Myocyte (in vitro differentiated cells): ENCODE results near the gene ADGRG7. TPM values are rescaled to one million over a fixed set of nuclear protein-coding genes. Genes with fewer than 3 reads are reported as not detected.

Experiments used
- DNase-seq: peaks from one replicate; pipeline ENCODE4 v3.0.0-alpha.2; 2012; ENCODE audit warnings: low read depth
- total RNA-seq: library from RNA; depleted of rRNA; stranded (reverse); fragments of >200 nt; gene quantifications from 2 replicates; pipeline ENCODE4 v1.2.3, GENCODE V29; 2014

Gene ADGRG7
- total RNA-seq, 1 donor from 2014 or later, result not detected

GRCh38 chr3:100697723-100698285 lies 88.4 kb downstream of the ADGRG7 start:
- DNase-seq, result peak; percentile 92

- no peak for DNase-seq
Measured at GRCh38 chr3:100698736-100699135, 89.3 kb downstream of the ADGRG7 start.

- DNase-seq, result no peak
Measured at GRCh38 chr3:100700708-100701107, 91.3 kb downstream of the ADGRG7 start.

- no peak for DNase-seq
Measured at GRCh38 chr3:100702082-100702979, 92.9 kb downstream of the ADGRG7 start.

- DNase-seq, result no peak
Measured at GRCh38 chr3:100702980-100703345, 93.6 kb downstream of the ADGRG7 start.

GRCh38 chr3:100703865-100704264 lies 94.5 kb downstream of the ADGRG7 start:
- DNase-seq, result no peak

GRCh38 chr3:100706365-100706764 lies 97.0 kb downstream of the ADGRG7 start:
- DNase-seq, result peak; percentile 13

- DNase-seq, result no peak
Measured at GRCh38 chr3:100708644-100708988, 99.2 kb downstream of the ADGRG7 start.

- peak; percentile 99 for DNase-seq
Measured at GRCh38 chr3:100708989-100709841, 99.8 kb downstream of the ADGRG7 start, which contains the start of gene TFG. Gene TFG (plus strand): TSS chr3:100709494. CDS start chr3:100713686, 4,192 bp downstream.

GRCh38 chr3:100709842-100710260 lies 100.5 kb downstream of the ADGRG7 start:
- peak; percentile 37 for DNase-seq

- DNase-seq, result peak; percentile 72
Measured at GRCh38 chr3:100710261-100710968, 101.0 kb downstream of the ADGRG7 start.

- DNase-seq, result no peak
Measured at GRCh38 chr3:100715176-100715575, 105.8 kb downstream of the ADGRG7 start.

GRCh38 chr3:100717063-100717462 lies 107.7 kb downstream of the ADGRG7 start:
- DNase-seq, result no peak

- DNase-seq, result no peak
Measured at GRCh38 chr3:100717637-100718487, 108.5 kb downstream of the ADGRG7 start.

- DNase-seq, result no peak
Measured at GRCh38 chr3:100719136-100719535, 109.7 kb downstream of the ADGRG7 start.

GRCh38 chr3:100720426-100720825 lies 111.0 kb downstream of the ADGRG7 start:
- no peak for DNase-seq

GRCh38 chr3:100725935-100726513 lies 116.6 kb downstream of the ADGRG7 start:
- DNase-seq, result no peak

GRCh38 chr3:100726706-100727105 lies 117.3 kb downstream of the ADGRG7 start:
- no peak for DNase-seq

GRCh38 chr3:100730524-100730923 lies 121.1 kb downstream of the ADGRG7 start:
- DNase-seq, result no peak

GRCh38 chr3:100732435-100732834 lies 123.0 kb downstream of the ADGRG7 start:
- DNase-seq, result no peak
